Fibroblast of mammary gland (primary cell): ENCODE data around the gene CAMK2G.

ENCODE experiments used
- DNase-seq: peaks from one replicate; pipeline ENCODE4 v3.0.0-alpha.2; 2010; ENCODE audit warnings: low read depth
- H3K4me3 ChIP-seq: 2 replicates; pipeline ENCODE4 v1.5.1; 2011; ENCODE audit warnings: low read depth, mild to moderate bottlenecking, low read length, moderate library complexity; ENCODE audit not compliant: control insufficient read depth
- CTCF ChIP-seq: conservative IDR thresholded peaks from 2 replicates; pipeline ENCODE4 v1.5.1; 2011; ENCODE audit warnings: low read depth, low read length, inconsistent platforms; ENCODE audit not compliant: control insufficient read depth, insufficient read depth

Gene CAMK2G

GRCh38 chr10:73780966-73781365 is 93.4 kb downstream of the CAMK2G start:
- DNase-seq = peak; percentile 16
- no peak for TF ChIP-seq CTCF
- peak overlapping the region; percentile 85 for H3K4me3 ChIP-seq

GRCh38 chr10:73780301-73780700 is 94.1 kb downstream of the CAMK2G start:
- no peak for TF ChIP-seq CTCF
- H3K4me3 ChIP-seq = no peak overlapping the region
- no peak for DNase-seq

GRCh38 chr10:73779539-73780197 is 94.7 kb downstream of the CAMK2G start:
- no peak for DNase-seq
- H3K4me3 ChIP-seq = no peak overlapping the region
- TF ChIP-seq CTCF = no peak

- no peak overlapping the region for H3K4me3 ChIP-seq
- TF ChIP-seq CTCF = no peak
- DNase-seq = no peak
These were observed 95.3 kb downstream of the CAMK2G start for GRCh38 chr10:73779018-73779417.

- DNase-seq = peak; percentile 56
- peak overlapping the region; percentile 40 for H3K4me3 ChIP-seq
- peak; percentile 12 for TF ChIP-seq CTCF
These were observed 99.7 kb downstream of the CAMK2G start for GRCh38 chr10:73774637-73775036.

GRCh38 chr10:73773152-73773879 is 101.0 kb downstream of the CAMK2G start:
- peak overlapping the region; percentile 82 for H3K4me3 ChIP-seq
- peak; percentile 10 for DNase-seq

More at GRCh38 chr10:73773152-73773879, 101.0 kb downstream of the CAMK2G start:
- no peak for TF ChIP-seq CTCF
